ENCODE data around the gene MMP17.
"Not testable (repeated sequence)": the region's sequence is repeated elsewhere in the genome, so short reads cannot be mapped to it uniquely, and the experiment has no call there.

The MMP17 gene

DNA sequence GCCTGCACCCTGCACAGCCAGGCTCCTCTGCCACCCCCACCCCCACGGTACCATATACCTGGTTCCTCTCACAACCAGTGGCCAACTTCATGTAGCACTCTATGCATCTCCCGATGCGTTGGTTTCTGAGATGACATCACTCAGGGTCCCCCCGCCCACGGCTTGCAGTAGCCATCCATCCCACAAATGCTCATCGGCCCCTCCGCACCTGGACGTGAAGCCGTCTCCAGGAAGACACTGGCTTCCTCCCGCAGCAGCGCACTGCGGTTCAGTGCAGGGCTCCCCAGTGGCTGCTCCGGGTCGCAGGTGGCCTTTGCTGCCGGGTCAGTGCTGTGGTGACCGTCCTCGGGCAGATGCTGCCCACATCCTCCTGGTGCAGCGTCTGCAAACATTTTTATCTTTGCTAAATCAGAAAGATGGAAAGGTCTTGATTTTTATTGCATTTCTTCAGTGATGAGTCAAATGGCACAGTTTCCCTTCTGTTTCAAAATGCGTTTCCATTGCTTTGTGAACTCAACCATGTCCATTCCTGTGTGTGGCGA is 27.5 kb upstream of the MMP17 start:
- DNase-seq = no peak

DNA sequence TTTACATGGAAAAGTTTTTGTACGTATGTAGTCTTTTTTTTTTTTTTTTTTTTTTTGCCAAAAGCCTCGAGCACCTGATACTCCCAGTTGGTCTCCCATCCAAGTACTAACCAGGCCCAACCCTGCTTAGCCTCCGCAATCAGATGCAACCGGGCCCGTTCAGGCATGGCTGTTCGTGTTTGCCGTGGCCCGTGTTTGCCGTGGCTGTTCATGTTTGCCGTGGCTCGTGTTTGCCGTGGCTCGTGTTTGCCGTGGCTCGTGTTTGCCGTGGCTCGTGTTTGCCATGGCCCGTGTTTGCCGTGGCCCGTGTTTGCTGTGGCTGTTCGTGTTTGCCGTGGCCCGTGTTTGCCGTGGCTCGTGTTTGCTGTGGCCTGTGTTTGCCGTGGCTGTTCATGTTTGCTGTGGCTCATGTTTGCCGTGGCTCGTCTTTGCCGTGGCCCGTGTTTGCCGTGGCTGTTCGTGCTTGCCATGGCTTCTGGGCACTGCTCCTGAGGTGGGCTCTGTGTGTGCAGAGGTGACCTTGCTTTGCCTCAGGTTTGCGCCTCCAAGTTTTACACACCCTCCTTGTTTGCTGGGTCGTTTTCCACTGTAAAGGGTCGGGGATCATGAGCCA is 26.8 kb upstream of the MMP17 start:
- DNase-seq = no peak

DNA sequence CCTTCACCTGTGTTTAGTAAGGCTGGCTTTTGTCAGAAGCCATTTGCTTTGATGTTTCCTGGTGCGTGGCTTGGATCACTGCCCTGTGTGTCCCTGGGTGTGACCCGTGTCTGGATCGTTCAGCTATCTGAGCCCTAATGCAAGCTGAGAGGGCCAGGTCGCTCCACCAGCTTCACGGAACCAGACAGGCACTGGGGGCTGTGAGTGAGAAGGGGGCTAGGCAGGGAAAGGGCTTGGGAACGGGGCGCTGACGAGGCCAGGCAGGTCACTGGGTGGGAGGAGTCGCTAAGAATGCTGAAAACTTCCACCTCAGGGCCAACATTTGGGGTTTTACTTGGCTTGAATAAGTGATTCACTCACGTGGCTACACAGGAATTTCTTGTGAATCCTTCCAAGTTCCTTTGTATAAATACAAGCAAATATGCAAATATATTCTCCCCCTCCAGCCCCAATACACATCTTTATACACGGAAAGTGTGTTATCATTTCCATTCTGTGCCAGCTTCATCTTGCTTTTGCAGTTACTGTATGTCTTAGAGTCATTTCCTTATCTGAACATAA is 24.2 kb upstream of the MMP17 start:
- DNase-seq = peak; percentile 51

DNA sequence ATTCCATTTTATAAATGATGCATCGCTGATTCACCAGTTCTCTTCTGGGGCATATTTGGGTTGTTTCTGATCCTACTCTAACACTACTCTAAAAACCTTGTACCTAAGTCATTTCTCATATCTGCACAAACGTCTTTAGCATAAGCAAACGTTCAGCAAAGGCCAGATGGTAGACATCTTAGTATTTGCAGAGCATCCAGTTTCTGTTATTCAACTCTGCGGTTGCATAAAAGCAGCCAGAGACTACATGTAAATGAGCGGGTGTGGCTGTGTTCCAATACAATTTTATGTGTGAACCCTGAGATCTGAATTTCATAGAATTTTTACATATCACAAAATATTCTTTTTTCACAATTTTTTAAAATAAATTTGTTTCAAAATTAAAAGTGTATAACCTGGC is 22.8 kb upstream of the MMP17 start:
- no peak for DNase-seq

DNA sequence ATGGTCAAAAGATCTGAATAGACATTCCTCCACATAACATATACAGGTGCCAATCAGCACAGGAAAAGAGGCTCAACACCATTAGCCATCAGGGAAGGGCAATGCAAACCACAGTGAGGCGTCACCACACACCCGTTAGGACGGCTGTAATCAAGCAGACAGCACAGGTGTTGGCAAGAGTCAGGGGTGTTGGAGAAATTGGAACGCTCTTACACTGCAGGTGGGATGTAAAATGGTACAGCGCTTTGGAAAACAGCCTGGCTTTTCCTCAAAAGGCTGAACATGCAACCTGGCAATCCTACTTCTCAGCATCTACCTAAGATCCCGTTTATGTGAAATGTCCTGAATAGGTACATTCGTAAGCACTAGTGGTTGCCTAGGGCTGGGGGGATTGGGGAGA is 21.5 kb upstream of the MMP17 start:
- DNase-seq = no peak

DNA sequence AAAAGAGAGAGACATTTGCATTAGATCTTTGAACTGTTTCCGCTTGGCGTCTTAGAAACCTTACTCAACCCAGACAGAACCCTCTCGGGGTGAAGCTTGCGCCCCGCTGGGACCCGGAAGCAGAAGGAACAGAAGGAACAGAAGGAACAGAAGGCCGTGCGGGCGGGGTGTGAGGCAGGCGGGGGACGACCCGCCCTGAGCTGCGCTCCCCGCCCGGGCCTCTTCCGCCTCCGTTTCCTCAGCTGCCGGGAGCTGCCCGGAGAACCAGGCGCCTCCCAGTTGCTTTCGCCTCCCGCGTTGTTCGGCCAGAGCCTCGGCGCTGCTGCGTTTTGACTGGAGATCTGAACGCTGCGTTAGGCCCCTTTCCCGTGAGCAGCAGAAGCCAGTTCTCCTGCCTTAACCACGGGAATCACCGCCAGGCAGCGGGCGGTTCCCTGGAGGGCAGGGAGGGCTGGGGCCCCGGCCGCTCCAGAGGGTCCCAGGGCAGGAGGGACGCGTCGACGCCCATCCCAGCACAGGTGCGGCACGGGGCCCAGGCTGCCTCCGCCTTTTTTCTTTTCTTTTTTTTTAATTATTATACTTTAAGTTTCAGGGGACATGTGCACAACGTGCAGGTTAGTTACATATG is 19.3 kb upstream of the MMP17 start:
- peak; percentile 13 for DNase-seq

DNA sequence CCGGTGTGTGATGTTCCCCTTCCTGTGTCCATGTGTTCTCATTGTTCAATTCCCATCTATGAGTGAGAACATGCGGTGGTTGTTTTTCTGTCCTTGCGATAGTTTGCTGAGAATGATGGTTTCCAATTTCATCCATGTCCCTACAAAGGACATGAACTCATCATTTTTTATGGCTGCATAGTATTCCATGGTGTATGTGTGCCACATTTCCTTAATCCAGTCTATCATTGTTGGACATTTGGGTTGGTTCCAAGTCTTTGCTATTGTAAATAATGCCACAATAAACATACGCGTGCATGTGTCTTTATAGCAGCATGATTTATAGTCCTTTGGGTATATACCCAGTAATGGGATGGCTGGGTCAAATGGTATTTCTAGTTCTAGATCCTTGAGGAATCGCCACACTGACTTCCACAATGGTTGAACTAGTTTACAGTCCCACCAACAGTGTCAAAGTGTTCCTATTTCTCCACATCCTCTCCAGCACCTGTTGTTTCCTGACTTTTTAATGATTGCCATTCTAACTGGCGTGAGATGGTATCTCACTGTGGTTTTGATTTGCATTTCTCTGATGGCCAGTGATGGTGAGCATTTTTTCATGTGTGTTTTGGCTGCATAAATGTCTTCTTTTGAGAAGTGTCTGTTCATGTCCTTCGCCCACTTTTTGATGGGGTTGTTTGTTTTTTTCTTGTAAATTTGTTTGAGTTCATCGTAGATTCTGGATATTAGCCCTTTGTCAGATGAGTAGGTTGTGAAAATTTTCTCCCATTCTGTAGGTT is 18.5 kb upstream of the MMP17 start:
- DNase-seq = not testable (repeated sequence)

DNA sequence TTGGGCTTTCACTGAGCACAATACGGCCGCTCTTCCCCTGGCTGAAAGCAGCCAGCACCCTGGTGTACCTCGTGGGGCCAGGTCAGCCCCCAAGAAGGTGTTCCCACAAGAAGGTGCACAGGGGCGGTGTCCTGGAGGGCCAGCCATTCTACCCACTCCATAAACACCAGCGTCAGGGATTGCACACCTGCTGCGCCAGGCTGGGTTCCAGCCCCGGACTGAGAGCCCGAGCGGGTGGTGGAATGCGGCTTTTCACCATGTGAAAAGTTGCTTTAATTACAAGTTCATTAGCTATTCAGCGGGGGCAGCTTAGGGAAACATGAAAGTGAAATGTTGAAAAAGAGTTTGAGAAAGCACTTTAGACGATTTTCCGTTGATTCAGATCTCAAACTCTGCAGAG is 17.5 kb upstream of the MMP17 start:
- no peak for DNase-seq

DNA sequence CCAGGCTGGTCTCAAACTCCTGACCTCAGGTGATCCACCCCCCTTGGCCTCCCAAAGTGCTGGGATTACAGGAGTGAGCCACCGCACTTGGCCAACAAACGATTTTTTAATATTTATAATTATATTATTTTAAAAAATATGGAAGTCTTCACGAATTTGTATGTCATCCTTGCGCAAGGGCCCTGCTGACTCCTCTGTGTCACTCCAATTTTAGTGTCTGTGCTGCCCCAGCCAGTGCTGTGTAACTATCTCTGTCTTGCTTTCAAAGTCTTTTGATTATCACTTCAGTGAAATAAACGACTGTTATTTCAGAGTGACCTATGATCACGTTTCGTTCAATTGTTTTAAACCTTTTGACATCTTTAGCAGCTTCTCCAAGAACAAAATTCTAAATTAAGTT is 13.1 kb upstream of the MMP17 start:
- DNase-seq = no peak

DNA sequence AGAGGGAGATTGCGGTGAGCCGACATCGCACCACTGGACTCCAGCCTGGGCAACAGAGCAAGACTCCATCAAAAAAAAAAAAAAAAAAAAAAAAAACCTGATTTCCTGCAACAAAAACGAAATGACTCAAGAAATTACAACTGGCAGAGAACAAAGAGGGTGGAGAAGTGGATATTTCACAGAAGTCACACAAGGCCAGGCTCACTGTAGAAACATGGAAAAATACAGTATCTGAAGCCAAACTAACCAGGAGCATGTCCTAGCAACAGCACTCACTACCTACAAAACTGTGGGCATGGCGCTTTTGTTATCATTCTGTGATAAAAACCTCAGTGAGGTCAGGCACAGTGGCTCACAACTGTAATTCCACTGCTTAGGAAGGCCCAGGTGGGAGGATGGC is 11.7 kb upstream of the MMP17 start:
- no peak for DNase-seq

DNA sequence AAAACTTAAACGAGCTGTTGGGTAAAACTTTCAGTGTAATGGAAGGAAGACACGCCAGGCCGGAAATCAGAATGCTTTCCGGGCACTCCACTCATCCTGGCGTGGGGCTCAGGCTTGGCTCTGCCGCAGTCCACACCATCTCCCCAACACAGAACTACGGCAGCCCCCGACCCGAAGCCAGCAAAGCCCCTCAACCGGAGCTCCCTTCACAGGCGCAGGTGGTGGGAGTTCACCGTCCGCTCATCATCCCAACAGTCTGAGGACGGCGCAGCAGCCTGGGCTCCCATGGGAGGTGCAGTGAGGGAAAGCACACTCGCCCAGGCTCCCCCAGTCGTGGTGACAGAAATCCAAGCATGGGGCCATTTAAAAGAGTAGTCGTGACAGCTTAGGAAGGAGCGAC is 11.0 kb upstream of the MMP17 start:
- DNase-seq = no peak

DNA sequence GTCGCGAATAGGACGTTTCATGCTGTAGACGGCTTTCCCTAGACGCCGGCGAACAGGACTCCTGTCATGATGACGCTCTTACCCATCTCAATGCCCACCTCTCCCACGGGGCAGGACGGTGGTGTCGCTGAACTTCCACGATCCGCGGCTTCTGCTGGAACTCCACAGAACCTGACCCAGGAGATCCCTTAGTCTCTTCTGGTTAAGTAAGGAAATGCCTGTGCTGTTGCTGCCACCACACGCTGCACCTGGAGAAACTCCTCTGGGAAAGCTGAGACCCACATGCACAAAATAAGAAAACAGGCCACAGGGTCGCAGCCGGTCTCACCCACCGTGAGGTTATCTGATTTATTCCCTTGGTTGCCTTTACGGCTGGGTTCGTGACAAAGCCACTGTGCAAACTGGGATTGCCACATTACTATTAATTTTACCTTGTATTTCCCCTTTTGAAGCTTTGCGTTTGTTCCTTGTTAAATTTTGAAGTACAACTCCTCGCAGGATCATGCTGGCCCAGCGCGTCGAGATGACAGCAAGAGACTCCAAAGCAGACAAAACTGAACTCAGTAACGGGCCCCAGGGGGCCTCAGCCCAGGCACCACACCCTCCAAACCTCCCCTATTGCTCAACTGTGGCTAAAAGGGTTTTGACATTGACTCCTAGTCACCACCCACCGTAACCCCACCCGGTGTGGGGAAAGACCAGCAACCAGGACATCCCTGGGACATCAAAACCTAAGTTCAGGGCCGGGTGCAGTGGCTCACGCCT is 9.2 kb upstream of the MMP17 start:
- no peak for DNase-seq

DNA sequence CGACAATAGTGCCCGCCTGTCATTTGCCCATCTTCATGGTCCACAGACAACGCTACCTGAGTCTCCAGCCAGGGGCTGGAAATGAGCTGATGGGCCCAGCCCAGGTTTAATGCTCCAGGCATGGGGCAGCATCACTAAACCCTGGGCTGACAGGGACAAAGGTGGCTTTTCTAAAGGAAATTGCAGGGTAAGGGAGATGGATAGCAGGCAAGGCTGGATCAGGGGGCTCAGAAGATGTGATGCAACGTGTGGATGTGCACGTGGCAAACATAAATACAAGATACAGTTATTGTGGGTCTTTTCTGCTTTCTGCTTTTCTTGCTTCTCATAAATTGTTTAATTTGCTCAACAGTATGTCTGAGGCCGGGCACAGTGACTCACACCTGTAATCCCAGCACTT is 3.7 kb upstream of the MMP17 start:
- DNase-seq = no peak

DNA sequence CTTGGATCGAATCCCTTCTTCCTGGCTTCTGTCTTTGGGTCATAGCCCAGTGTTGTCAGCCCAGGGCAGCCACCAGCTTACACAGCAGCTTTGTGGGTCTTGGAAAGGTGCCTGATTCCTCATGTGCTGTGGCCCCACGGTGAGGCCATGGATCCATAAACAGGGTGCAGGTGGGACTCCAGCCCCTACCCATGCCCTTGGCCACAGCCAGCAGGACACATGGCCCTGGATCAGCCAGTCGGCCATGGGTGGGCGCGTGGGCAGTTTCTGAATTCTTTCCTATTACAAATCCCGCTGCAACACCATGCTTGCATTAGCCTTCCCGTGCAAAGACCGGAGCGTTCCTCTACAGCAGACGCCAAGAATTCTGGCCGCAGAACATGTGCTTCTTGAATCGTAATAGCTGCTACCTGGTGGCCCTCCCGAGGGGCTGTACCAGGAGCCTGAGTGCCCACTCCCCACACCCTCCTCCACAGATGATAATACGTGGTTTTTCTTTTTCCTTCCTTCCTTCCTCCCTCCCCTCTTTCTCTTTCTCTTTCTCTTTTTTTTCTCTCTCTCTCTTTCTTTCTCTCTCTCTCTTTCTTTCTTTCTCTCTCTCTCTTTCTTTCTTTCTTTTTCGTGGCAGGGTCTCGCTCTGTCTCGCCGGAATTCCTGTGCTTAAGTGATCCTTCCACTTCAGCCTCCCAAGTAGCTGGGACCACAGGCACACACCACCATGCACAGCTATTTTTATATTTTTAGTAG is 2.9 kb upstream of the MMP17 start:
- DNase-seq = peak; percentile 37

DNA sequence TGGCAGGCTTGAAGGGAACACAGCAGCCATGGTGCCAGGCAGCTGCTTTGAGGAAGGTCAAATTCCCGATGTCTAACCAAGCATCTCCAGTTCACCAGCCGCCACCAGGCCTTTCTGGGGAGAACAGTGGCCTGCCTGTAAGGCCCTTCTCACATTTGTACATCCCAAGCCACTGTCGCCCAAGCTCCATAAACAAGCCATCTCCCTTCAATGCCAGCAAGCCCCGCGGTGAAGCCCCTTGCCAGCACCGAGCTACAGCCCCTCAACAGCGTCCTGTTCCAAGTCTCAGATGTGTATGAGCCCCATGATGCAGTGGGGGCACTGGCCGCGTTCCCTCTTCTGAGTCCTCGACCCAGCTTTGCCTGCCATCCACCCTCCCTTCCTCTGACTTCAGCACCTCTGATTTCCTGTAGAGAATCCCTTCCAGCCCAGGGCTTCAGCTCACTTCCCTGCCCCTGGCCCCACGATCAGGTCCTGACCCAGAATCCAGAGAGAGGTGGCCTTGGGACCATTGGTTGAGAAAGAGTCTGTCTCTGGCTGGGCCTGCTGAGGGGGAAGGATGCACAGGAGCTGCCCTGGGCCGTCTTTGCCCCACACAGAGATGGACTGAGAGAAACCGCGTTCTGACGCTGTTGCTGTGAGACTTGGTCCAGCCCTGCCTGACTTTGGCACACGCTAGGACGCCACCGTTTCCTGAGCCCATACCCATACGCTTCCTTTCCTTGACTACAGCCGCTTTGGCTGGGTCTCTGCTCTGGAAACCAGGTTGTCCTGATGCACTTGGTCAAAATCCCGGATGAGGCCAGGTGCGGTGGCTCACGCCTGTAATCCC is 1.9 kb upstream of the MMP17 start:
- DNase-seq = no peak

DNA sequence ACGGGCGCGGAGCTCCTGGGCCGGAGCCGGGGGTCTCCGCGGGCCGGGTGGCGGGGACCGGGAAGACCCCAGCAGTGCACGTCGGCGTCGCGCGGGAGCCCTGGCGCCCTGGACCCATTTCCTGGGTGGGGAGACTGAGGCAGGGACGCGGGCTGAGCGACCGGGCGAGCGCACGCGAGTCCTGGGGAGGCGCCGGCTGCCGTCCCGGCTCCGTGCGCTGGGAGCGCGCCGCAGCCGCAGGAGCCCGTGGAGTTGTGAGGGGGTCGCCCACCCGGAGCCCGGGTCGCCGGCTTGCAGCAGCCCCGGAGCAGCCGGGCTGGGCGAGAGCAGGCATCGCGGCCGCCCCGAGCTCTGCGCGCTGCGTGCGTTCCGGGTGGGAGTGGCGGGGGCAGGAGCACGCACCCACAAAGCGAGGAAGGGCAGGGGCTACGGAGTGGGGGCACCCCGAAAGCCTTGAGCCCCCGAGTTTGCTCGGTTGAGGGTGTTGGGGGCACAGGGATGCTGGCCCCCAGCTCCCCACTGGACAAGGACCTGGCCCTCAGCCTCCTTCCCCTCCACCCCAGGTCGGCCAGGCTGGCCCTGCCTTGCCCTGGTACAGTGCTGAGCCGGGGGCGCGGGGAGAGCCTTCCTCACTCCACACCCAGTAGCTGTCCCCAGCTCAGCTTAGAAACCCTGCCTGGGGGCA is 620 bp downstream of the MMP17 start:
- no peak for DNase-seq

DNA sequence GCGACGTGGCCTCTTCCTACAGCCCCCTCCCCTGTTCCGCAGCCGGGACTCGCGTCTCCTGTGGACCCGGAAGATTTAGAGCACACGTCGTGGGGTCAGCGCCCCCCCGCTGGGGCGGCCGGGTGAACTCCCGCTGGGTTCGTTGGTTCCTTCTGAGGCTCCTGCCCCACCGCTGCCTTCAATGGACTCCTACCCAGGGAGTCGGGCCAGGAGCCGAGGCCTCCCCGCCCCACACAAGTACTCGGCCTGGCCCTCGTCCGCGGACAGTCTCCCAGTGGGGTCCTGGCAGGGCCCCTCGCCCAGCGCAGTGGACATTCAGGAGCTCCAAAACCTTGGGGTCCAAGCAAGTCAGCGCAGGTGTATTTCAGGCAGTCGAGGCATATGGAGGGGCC is 1.2 kb downstream of the MMP17 start:
- DNase-seq = peak; percentile 57

DNA sequence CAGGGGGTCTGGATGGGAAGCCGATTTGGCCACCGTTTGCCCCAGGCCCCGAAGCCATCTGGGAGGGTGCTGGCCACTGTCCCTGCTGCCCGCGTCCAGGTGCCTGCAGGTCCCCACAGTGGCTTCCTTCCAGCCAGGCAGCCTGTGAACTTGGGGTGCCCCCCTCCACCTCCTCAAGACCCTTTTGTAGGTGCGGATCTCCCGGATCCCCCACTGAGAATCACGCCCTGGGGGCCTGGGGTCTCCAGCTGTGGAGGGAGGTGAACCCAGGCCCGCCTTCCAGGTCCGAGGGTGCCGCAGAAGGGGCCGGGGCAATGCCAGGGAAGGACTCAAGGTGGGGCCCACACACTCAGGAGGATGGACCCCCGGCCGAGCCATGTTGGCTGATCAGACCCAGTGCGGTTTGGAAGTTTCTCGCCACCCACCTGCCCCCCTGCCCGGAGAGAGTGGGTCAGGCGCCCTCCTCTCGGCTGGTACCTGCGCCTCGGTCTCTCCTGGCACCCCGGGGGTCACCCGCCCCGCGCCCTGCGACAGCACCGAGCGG is 1.7 kb downstream of the MMP17 start:
- no peak for DNase-seq

DNA sequence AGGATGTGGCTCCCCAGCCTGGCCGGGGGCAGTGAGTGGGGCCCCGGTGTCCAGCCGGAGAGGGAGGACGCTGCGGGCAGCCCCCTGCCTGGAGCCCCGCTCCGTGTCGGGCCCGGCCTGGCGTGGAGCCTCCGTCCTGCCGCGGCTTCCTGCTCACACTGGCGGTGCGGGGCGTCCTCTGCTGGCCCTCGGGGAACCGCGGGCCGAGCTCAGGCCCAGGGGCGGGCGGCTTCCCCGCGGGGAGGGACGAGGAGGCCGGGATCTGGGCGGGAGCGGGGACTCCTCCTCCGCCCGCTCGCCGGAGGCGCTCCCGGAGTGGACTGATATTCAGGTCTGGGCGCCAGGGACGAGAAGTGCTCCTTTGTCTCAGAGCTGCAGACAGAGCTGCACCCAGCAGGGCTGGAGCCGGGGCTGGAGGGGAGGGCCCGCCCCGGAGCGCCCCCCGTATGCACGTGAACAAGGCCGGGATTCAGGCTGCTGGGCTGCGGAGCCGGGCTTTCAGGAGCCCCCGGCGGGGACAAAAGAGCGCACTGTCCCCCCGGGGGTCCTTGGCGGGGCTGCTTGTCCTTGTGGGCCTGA is 2.2 kb downstream of the MMP17 start:
- peak; percentile 89 for DNase-seq
